Upper lobe of right lung (tissue), 1 donor: Measurements from ENCODE around the gene PKD1. TPM values are rescaled to one million over a fixed set of nuclear protein-coding genes. Genes with fewer than 3 reads are reported as not detected.
A peak's percentile ranks its signal among the peaks of the same experiment; 100 is the strongest.

Source experiments
- ATAC-seq: fragments of 200-7000 bp; cut with Tn5 transposase; one replicate; pipeline ENCODE4 v1.9.1; 2020; ENCODE audit warnings: mild to moderate bottlenecking, moderate library complexity
- DNase-seq: peaks from one replicate; pipeline ENCODE4 v3.0.0-alpha.2; 2020
- H3K27ac ChIP-seq: fragments of 200-600 bp; one replicate; pipeline ENCODE4 v1.8.0; 2022
- H3K27me3 ChIP-seq: fragments of 200-600 bp; one replicate; pipeline ENCODE4 v1.8.0; 2022; ENCODE audit warnings: mild to moderate bottlenecking
- H3K36me3 ChIP-seq: fragments of 200-600 bp; one replicate; pipeline ENCODE4 v1.8.0; 2022
- H3K4me1 ChIP-seq: fragments of 200-600 bp; one replicate; pipeline ENCODE4 v1.8.0; 2022
- H3K4me3 ChIP-seq: fragments of 200-600 bp; one replicate; pipeline ENCODE4 v1.8.0; 2022; ENCODE audit warnings: mild to moderate bottlenecking
- H3K9me3 ChIP-seq: fragments of 200-600 bp; one replicate; pipeline ENCODE4 v1.8.0; 2022
- CTCF ChIP-seq: fragments of 200-600 bp; IDR thresholded peaks from one replicate; pipeline ENCODE4 v1.8.0; 2022; ENCODE audit warnings: antibody characterized with exemption
- intact Hi-C: fragments of 100-400 bp; cut with DNase I; formaldehyde crosslinking; loops from one replicate; pipeline ENCODE4 v1.11.0; 2022
- total RNA-seq: library from RNA; stranded (reverse); fragmentation: NEBNext Ultra II Directional; extraction: Animal tissue kit (Norgen Biotek cat#: 25700); gene quantifications from one replicate; pipeline ENCODE4 v1.2.1, GENCODE V29; 2021
- donor health status: DM: no; HTN: yes; CAD: no; lungs with severe emphysema.

Gene PKD1
- total RNA-seq, 1 donor from 2014 or later: 84.8 TPM

- no peaks in the 10 kb centered on the region for H3K9me3 ChIP-seq
- TF ChIP-seq CTCF: no peak
- H3K4me3 ChIP-seq: no peak overlapping the region
- DNase-seq (peak; percentile 89), ATAC-seq (peak; percentile 12)
- intact Hi-C loops: no loop called here
- no peaks in the 10 kb centered on the region for H3K27me3 ChIP-seq
- peak overlapping the region; percentile 59 for H3K27ac ChIP-seq
- H3K4me1 ChIP-seq: peaks cover 84% of the 10 kb centered on the region
- no peaks in the 10 kb centered on the region for H3K36me3 ChIP-seq
Observed at GRCh38 chr16:2043667-2044451, 91.8 kb downstream of the PKD1 start.

- Histone ChIP-seq H3K4me1 (peaks cover 86% of the 10 kb centered on the region), H3K9me3 (no peaks in the 10 kb centered on the region), H3K36me3 (no peaks in the 10 kb centered on the region), H3K27ac (peak overlapping the region; percentile 59), H3K27me3 (no peaks in the 10 kb centered on the region), H3K4me3 (no peak overlapping the region)
- TF ChIP-seq CTCF: no peak
- ATAC-seq (peak; percentile 2), DNase-seq (peak; percentile 86)
- intact Hi-C loops: no loop called here
Observed at GRCh38 chr16:2042986-2043666, 92.6 kb downstream of the PKD1 start.

GRCh38 chr16:2042171-2042985 is 93.3 kb downstream of the PKD1 start:
- peak; percentile 93 for DNase-seq
- ATAC-seq: peak; percentile 74
- Histone ChIP-seq H3K4me1 (peaks cover 93% of the 10 kb centered on the region), H3K9me3 (no peaks in the 10 kb centered on the region), H3K27ac (peak overlapping the region; percentile 94), H3K36me3 (peaks cover 6% of the 10 kb centered on the region), H3K27me3 (no peaks in the 10 kb centered on the region), H3K4me3 (no peak overlapping the region)
- TF ChIP-seq CTCF: no peak
- intact Hi-C loops: no loop called here

- Histone ChIP-seq H3K9me3 (no peaks in the 10 kb centered on the region), H3K27ac (peak overlapping the region; percentile 94), H3K4me1 (peaks cover 95% of the 10 kb centered on the region), H3K36me3 (peaks cover 13% of the 10 kb centered on the region), H3K4me3 (no peak overlapping the region), H3K27me3 (no peaks in the 10 kb centered on the region)
- peak; percentile 3 for ATAC-seq
- DNase-seq: no peak
- TF ChIP-seq CTCF: no peak
- intact Hi-C loops: no loop called here
Observed at GRCh38 chr16:2040787-2041522, 94.7 kb downstream of the PKD1 start.

GRCh38 chr16:2040041-2040786 is 95.5 kb downstream of the PKD1 start:
- no peak for TF ChIP-seq CTCF
- no peak for ATAC-seq
- Histone ChIP-seq H3K36me3 (peaks cover 13% of the 10 kb centered on the region), H3K27me3 (no peaks in the 10 kb centered on the region), H3K27ac (peak overlapping the region; percentile 94), H3K9me3 (no peaks in the 10 kb centered on the region), H3K4me3 (no peak overlapping the region), H3K4me1 (peaks cover 95% of the 10 kb centered on the region)
- intact Hi-C loops: no loop called here
- no peak for DNase-seq
